AG20443 (cell line): ENCODE results near the gene IFITM2.
A peak's percentile ranks its signal among the peaks of the same experiment; 100 is the strongest.

ENCODE experiments used
- DNase-seq: peaks from one replicate; pipeline ENCODE4 v3.0.0; 2012; ENCODE audit warnings: low spot score, mixed read lengths

The IFITM2 gene

GRCh38 chr11:293271-293851, 14.3 kb upstream of the IFITM2 start:
- DNase-seq, result no peak

GRCh38 chr11:293852-294661, 13.6 kb upstream of the IFITM2 start:
- no peak for DNase-seq

GRCh38 chr11:294780-295179, 12.8 kb upstream of the IFITM2 start:
- no peak for DNase-seq

GRCh38 chr11:295351-296170, 12.1 kb upstream of the IFITM2 start:
- no peak for DNase-seq

- DNase-seq, result no peak
Observed at GRCh38 chr11:296171-297050, 11.2 kb upstream of the IFITM2 start.

- DNase-seq, result no peak
Observed at GRCh38 chr11:297051-297585, 10.5 kb upstream of the IFITM2 start.

- DNase-seq, result peak; percentile 79
Observed at GRCh38 chr11:297586-298405, 9.8 kb upstream of the IFITM2 start.

- DNase-seq, result no peak
Observed at GRCh38 chr11:298406-299065, 9.1 kb upstream of the IFITM2 start.

- DNase-seq, result no peak
Observed at GRCh38 chr11:299081-299891, 8.3 kb upstream of the IFITM2 start, which contains the start of gene IFITM5. Gene IFITM5 (minus strand): TSS chr11:299526. CDS start chr11:299490, 36 bp downstream.

GRCh38 chr11:299951-300735, 7.5 kb upstream of the IFITM2 start:
- DNase-seq, result no peak

- DNase-seq, result no peak
Observed at GRCh38 chr11:303363-303762, 4.3 kb upstream of the IFITM2 start.

GRCh38 chr11:304061-304506, 3.5 kb upstream of the IFITM2 start:
- no peak for DNase-seq

- DNase-seq, result peak; percentile 84
Observed at GRCh38 chr11:304915-305843, 2.4 kb upstream of the IFITM2 start.

GRCh38 chr11:305844-306211, 1.8 kb upstream of the IFITM2 start:
- no peak for DNase-seq

GRCh38 chr11:306645-307371, 808 bp upstream of the IFITM2 start:
- DNase-seq, result no peak
